Stomach (tissue), 9 donors: ENCODE data around the gene RRP12. TPM values are rescaled to one million over a fixed set of nuclear protein-coding genes. Genes with fewer than 3 reads are reported as not detected.

Source experiments
- DNase-seq, 2 donors: peaks; one replicate each; pipeline versions ENCODE4 v3.0.0 to v3.0.0-alpha.2; 2013 to 2019
- H3K27ac ChIP-seq, 5 donors: fragments of 200-600 bp in 4 of 5; sonication (generic) in 4 of 5; one replicate each; pipeline ENCODE4 v1.5.1; 2013 to 2019; ENCODE audit warnings: mild to moderate bottlenecking in 1 of 5, moderate library complexity in 1 of 5
- H3K27me3 ChIP-seq, 3 donors: fragments of 200-600 bp; sonication (generic); one replicate each; pipeline ENCODE4 v1.5.1; 2017 to 2019; ENCODE audit warnings: mixed run types in 1 of 3
- H3K36me3 ChIP-seq, 4 donors: fragments of 200-600 bp; sonication (generic); 1 replicate in 3 of 4; 2 replicates in 1 of 4; pipeline ENCODE4 v1.5.1; 2016 to 2019
- H3K4me1 ChIP-seq, 4 donors: fragments of 200-600 bp; sonication (generic); one replicate each; pipeline ENCODE4 v1.5.1; 2016 to 2019
- H3K4me3 ChIP-seq, 4 donors: fragments of 200-600 bp; sonication (generic) in 3 of 4; one replicate each; pipeline ENCODE4 v1.5.1; 2016 to 2019; ENCODE audit warnings: mild to moderate bottlenecking in 1 of 4
- H3K9me3 ChIP-seq, 4 donors: fragments of 200-600 bp; sonication (generic); one replicate each; pipeline ENCODE4 v1.5.1; 2016 to 2019
- CTCF ChIP-seq, 7 experiments: fragments of 450-650 bp in 4 of 7; fragments of 200-600 bp in 3 of 7; sonication (generic) in 3 of 7; IDR thresholded peaks; one replicate each; pipeline ENCODE4 v1.5.1; 2016 to 2019; ENCODE audit warnings: antibody characterized with exemption in 7 of 7, control low read depth in 2 of 7, mild to moderate bottlenecking in 1 of 7
- EP300 ChIP-seq: sonication (generic); formaldehyde crosslinking; IDR thresholded peaks from one replicate; pipeline ENCODE4 v1.6.1; 2017; ENCODE audit warnings: antibody characterized with exemption
- POLR2A ChIP-seq, 4 donors: fragments of 450-650 bp; IDR thresholded peaks; one replicate each; pipeline ENCODE4 v1.6.1; 2016; ENCODE audit warnings: antibody characterized with exemption in 4 of 4, control low read depth in 2 of 4, mild to moderate bottlenecking in 1 of 4, moderate library complexity in 1 of 4
- POLR2AphosphoS5 ChIP-seq, 3 donors: sonication (generic); formaldehyde crosslinking; IDR thresholded peaks; one replicate each; pipeline ENCODE4 v1.6.1; 2016; ENCODE audit warnings: antibody characterized with exemption in 3 of 3
- WGBS, 5 donors: extraction: QIAGEN DNeasy Blood & Tissue Kit in 3 of 5; methylation state at CpG; one replicate each; pipeline versions ENCODE4 v1.1.5 to v1.1.7; 2013 to 2018; 5-methylcytosine and 5-hydroxymethylcytosine counted together
- intact Hi-C: fragments of 100-400 bp; cut with DNase I; formaldehyde crosslinking; loops from one replicate; pipeline ENCODE4 v1.15.1; 2023; ENCODE audit warnings: low total_unique reads
- polyA plus RNA-seq, 3 donors: library from polyadenylated mRNA; stranded (reverse); fragments of 200-250 nt; gene quantifications; one replicate each; pipeline ENCODE4 v1.2.3, GENCODE V29; 2013
- total RNA-seq, 5 donors: library from RNA; depleted of rRNA; stranded (reverse); fragments of >200 nt; gene quantifications; one replicate each; pipeline versions ENCODE4 v1.1.0 to v1.2.3, GENCODE V29; 2014 to 2016
- donor health status: healthy with polysubstance abuse.
- donor health status: Bipolar disorder and iron deficiency.
- donor health status: healthy.

Gene RRP12
- total and polyA plus RNA-seq, 8 donors, result 3.5 to 22.2 (median 14.4) TPM

DNA sequence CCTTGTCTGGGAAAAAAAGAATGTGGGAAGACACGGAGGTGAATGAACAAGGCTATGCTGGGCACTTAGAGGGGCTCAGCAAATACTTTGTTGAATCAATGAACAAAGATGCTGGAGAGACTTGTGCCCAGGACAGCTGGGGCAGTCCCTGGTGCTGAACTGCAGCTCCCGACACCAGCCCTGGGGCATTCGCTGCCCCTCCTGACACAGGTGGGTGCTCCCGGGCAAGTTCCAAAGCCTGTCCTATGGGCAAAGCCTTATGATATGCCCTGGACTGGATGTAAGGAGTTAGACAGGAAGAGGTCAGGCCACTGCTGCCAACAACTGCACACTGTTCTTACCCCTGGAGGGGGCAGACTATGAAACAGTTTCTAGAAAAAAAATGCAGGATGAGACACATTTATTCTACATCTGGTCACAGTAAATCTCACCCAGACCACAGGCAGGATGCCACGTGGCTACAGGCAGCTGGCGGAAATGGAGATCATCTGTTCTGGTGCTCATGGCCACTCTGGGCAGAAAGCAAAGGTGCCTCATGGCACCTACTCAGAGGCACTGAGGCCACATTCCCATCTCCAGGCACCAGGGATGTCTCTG lies 44.7 kb downstream of the RRP12 start:
- no peak overlapping the region for H3K27ac ChIP-seq
- H3K4me3 ChIP-seq, result no peak overlapping the region
- H3K4me1 ChIP-seq, result peaks cover 0 to 16% (median 2%) of the 10 kb centered on the region in 4 donors
- intact Hi-C loops, result no loop called here
- 75 to 85% (median 84%) methylated on average over 6 of the region's 6 CpGs for whole genome bisulfite sequencing, 5 donors
- TF ChIP-seq POLR2A (IDR thresholded peaks at IDR 0.05) (no peak), CTCF (IDR thresholded peaks at IDR 0.05) (no peak), POLR2AphosphoS5 (IDR thresholded peaks at IDR 0.05) (no peak), EP300 (no peak)
- no peak for DNase-seq
- H3K36me3 ChIP-seq, result peaks cover 7 to 68% (median 52%) of the 10 kb centered on the region in 4 donors
- H3K9me3 ChIP-seq, result no peaks in the 10 kb centered on the region
- no peaks in the 10 kb centered on the region for H3K27me3 ChIP-seq

- Histone ChIP-seq H3K4me1 (peaks cover 0 to 16% (median 3%) of the 10 kb centered on the region in 4 donors), H3K4me3 (no peak overlapping the region), H3K9me3 (no peaks in the 10 kb centered on the region), H3K36me3 (peaks cover 7 to 60% (median 48%) of the 10 kb centered on the region in 4 donors), H3K27ac (peak overlapping the region in 1 of 5 donors; percentile 56), H3K27me3 (no peaks in the 10 kb centered on the region)
- peak; percentile 43 to 57 for DNase-seq
- intact Hi-C loops, result no loop called here
- TF ChIP-seq POLR2A (IDR thresholded peaks at IDR 0.05) (no peak), CTCF (IDR thresholded peaks at IDR 0.05) (peak in 5 of 7 experiments; percentile 18 to 53 (median 33))
- WGBS, 5 donors, result 37 to 55% (median 39%) methylated on average over 5 of the region's 5 CpGs
Observed at GRCh38 chr10:97355571-97355975, 45.6 kb downstream of the RRP12 start.

DNA sequence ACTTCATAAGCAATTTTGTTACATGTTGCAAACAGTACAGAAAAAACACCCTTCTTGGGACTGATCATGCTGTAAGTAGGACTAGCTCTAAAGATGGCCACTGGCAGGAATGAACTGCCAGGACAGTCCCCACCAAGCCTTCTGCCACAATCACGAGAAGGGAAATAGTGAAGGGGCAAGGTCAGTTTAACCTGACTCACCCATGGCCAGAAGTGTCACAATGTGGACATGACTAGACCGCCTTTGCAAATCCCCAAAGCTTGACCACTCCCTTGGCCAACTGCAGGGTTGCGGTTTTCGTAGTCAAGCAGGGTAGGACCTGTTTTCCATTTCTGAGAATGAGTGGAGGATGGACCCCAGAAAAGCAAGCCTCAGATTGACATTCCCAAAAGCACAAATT lies 47.2 kb downstream of the RRP12 start:
- Histone ChIP-seq H3K4me1 (peaks cover 0 to 31% (median 15%) of the 10 kb centered on the region in 4 donors), H3K9me3 (no peaks in the 10 kb centered on the region), H3K27me3 (no peaks in the 10 kb centered on the region), H3K4me3 (no peak overlapping the region), H3K36me3 (peaks cover 4 to 44% (median 32%) of the 10 kb centered on the region in 4 donors), H3K27ac (peak overlapping the region in 2 of 5 donors; percentile 52 to 56)
- no peak for DNase-seq
- intact Hi-C loops, result no loop called here
- WGBS, 5 donors, result 80 to 92% (median 88%) methylated on average over 4 of the region's 4 CpGs
- no peak for TF ChIP-seq EP300
- TF ChIP-seq POLR2A (IDR thresholded peaks at IDR 0.05), result no peak
- TF ChIP-seq POLR2AphosphoS5 (IDR thresholded peaks at IDR 0.05), result no peak
- TF ChIP-seq CTCF (IDR thresholded peaks at IDR 0.05), result no peak

DNA sequence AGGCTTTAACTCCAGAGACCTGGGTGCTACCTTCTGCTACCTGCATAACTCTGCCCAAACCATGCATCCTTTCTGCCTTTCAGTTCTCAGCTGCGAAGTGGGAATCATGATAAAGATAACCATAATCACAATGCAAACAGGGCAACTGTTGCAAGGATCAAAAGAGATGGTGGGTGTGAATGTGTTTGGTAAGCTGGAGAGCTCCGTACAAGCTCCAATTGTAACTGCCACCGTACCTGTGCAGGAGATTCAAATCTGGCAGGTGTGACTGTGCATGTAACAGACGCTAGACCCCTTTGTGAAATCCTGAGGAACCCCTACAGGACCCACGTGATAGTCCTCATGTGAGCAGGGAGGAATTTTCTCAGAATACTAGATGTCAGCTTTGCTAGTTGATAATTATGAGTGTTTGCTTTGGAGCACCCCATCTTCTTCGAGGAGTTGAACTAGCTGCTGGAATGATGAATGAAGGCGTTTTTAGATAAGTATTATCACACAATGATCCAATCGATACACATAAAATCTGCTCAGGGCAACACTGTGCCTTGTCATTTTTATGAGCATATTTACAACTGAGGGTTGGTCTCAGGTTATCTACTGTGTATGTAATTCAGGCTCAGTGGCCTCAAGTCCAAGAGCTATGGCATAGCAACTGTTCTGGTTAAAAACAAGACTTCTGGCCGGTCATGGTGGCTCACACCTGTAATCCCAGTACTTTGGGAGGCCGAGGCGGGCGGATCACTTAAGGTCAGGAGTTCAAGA lies 51.2 kb downstream of the RRP12 start:
- DNase-seq, result no peak
- WGBS, 5 donors, result 33 to 64% (median 50%) methylated on average over 12 of the region's 12 CpGs
- H3K27me3 ChIP-seq, result no peaks in the 10 kb centered on the region
- H3K4me3 ChIP-seq, result no peak overlapping the region
- TF ChIP-seq EP300, result no peak
- TF ChIP-seq POLR2AphosphoS5 (IDR thresholded peaks at IDR 0.05), result no peak
- TF ChIP-seq CTCF (IDR thresholded peaks at IDR 0.05), result no peak
- no peak for TF ChIP-seq POLR2A (IDR thresholded peaks at IDR 0.05)
- H3K4me1 ChIP-seq, result peaks cover 0 to 16% (median 13%) of the 10 kb centered on the region in 4 donors
- intact Hi-C loops, result loop anchor here (10.0 kb wide), 1 partner anchor 65 kb away; no protein-coding TSS in a partner anchor
- no peak overlapping the region for H3K27ac ChIP-seq
- peaks cover 0 to 6% (median 0%) of the 10 kb centered on the region in 4 donors for H3K36me3 ChIP-seq
- no peaks in the 10 kb centered on the region for H3K9me3 ChIP-seq
